Measurements from ENCODE around the gene FGF5.

FGF5 gene

DNA sequence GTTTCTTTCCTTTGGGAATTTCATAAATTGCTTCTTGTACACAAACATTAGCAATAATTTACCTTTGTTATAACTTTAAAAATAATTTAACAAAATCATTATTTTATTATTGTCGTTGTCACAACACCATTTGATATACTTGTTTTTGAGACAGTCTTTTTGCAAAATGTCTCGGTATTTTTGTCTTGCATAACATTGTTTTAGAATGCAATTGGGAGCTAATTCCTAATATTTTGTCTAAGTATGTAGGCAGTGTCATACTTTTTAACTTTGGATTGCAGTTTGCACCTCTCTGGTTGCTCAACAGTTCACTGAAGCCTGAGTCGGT lies 68.7 kb downstream of the FGF5 start:
- in situ Hi-C loops (cut with MboI; ENCODE audit: low sequenced_read_pairs), result no loop called here

DNA sequence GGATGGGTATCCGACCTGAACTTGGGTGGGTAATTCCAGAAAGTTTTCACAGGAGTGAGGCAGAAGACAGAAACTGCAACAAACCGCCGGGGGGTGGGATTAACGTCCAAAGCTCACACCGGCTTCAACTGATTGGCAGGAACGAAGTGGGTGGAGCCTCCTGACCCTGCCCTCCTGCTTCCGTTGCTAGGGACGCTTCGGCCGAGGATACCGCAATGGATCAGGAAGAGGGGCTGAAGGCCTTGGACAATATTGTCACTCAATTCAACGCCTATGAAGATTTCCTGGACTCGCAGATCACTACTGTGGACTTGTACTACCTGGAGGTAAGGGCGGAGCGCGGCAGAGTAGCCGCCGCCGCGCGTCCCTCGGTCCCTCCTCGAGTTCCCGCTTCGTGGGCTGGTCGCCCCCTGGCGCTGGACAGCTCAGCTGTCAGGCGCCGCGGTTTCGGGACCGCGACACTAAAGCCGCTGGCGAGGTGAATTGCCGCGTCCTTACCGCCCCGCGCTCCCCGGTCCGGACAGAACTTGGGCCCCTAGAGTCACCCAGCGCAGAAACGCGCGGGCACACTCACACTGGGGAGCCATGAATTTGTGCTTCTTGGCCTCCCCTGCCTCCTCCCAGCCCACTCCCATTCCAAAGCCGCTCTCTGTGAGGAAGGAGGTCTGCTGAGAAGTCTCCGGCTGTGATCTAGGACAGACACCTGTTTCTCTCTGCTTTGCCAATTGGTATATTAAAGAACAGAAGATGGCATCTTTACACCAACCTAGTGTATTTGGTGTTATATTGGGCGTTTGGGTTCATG lies 69.3 kb downstream of the FGF5 start, which contains the start of gene CFAP299:
Gene CFAP299 (plus strand): TSS at position 177 of the 805 bp plus-strand sequence.
- in situ Hi-C loops (cut with MboI; ENCODE audit: low sequenced_read_pairs), result no loop called here

DNA sequence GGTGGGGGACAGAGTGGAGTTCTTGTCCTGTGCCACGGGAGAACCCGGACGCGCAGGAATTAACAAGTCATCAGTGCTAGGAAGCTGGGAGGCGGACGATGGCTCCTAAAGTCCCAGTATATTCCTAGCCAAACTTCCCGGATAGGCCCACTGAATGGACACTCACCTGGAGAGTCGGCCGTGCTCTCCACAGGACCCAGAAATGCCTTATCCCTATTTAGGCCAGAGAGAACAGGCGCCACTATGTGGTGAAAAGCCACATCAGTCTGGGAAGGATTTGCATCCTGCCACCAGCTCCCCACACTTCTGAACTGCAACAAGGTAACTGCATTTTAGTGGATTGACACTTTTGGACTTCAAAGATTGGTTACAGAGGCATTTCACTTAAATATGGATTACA lies 70.1 kb downstream of the FGF5 start:
- in situ Hi-C loops (cut with MboI; ENCODE audit: low sequenced_read_pairs), result no loop called here

DNA sequence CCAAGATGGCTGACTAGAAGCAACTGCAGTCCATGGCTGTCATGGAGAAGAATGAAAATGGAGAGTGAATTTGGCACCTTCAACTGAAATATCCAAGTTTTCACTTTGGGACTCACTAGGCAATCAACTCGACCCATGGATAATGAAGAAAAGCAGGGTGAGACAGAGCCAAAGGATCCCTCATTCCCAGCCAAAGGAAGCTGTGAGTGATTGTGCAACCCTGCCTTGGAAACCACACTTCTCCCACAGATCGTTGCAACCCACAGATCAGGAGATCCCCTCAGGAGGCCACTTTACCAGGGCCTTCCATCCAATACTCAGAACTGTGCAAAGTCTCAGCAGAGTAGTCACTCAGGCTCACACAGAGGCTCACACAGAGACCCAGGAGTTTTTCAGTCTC lies 73.6 kb downstream of the FGF5 start:
- in situ Hi-C loops (cut with MboI; ENCODE audit: low sequenced_read_pairs), result no loop called here
